Lung microvascular endothelial cell (primary cell): ENCODE measurements around the gene RAB14. TPM values are rescaled to one million over a fixed set of nuclear protein-coding genes. Genes with fewer than 3 reads are reported as not detected.
"Not testable (repeated sequence)": the region's sequence is repeated elsewhere in the genome, so short reads cannot be mapped to it uniquely, and the experiment has no call there.

Experiments used
- DNase-seq, 2 donors: peaks; one replicate each; pipeline versions ENCODE4 v3.0.0 to v3.0.0-alpha.2; 2010; ENCODE audit warnings: low read depth in 2 of 2
- total RNA-seq: library from RNA; depleted of rRNA; stranded (reverse); fragments of >200 nt; gene quantifications from 2 replicates; pipeline ENCODE4 v1.2.1, GENCODE V29; 2014

RAB14 gene
- total RNA-seq, 1 donor from 2014 or later: 24.4 TPM

- DNase-seq: peak; percentile 17 to 34
Measured at GRCh38 chr9:121192959-121193640, 8.6 kb downstream of the RAB14 start.

GRCh38 chr9:121192518-121192917 lies 9.2 kb downstream of the RAB14 start:
- DNase-seq: no peak

GRCh38 chr9:121191235-121191634 lies 10.4 kb downstream of the RAB14 start:
- no peak for DNase-seq

GRCh38 chr9:121189660-121190059 lies 12.0 kb downstream of the RAB14 start:
- no peak for DNase-seq

GRCh38 chr9:121189006-121189405 lies 12.7 kb downstream of the RAB14 start:
- DNase-seq: no peak

- no peak for DNase-seq
Measured at GRCh38 chr9:121187636-121188305, 13.9 kb downstream of the RAB14 start.

- no peak for DNase-seq
Measured at GRCh38 chr9:121185774-121186403, 15.8 kb downstream of the RAB14 start.

- no peak for DNase-seq
Measured at GRCh38 chr9:121185178-121185745, 16.4 kb downstream of the RAB14 start.

- DNase-seq: no peak
Measured at GRCh38 chr9:121184463-121184862, 17.2 kb downstream of the RAB14 start.

GRCh38 chr9:121183666-121184423 lies 17.8 kb downstream of the RAB14 start:
- DNase-seq: no peak

- no peak for DNase-seq
Measured at GRCh38 chr9:121182989-121183388, 18.7 kb downstream of the RAB14 start.

- no peak for DNase-seq
Measured at GRCh38 chr9:121182101-121182836, 19.4 kb downstream of the RAB14 start.

- DNase-seq: no peak
Measured at GRCh38 chr9:121179930-121180681, 21.6 kb downstream of the RAB14 start.

- DNase-seq: not testable (repeated sequence)
Measured at GRCh38 chr9:121179373-121179721, 22.3 kb downstream of the RAB14 start.

GRCh38 chr9:121178676-121179372 lies 22.8 kb downstream of the RAB14 start:
- DNase-seq: no peak

GRCh38 chr9:121173501-121173900 lies 28.2 kb downstream of the RAB14 start:
- no peak for DNase-seq

- DNase-seq: no peak
Measured at GRCh38 chr9:121172726-121173487, 28.8 kb downstream of the RAB14 start.

GRCh38 chr9:121171236-121171635 lies 30.4 kb downstream of the RAB14 start:
- DNase-seq: peak; percentile 31 to 71

GRCh38 chr9:121169094-121169601 lies 32.5 kb downstream of the RAB14 start:
- peak; percentile 21 to 73 for DNase-seq
